SK-N-SH (cell line): ENCODE data around the gene PRKCA. TPM values are rescaled to one million over a fixed set of nuclear protein-coding genes. Genes with fewer than 3 reads are reported as not detected.

Source experiments
- CTCF ChIA-PET: fragments of 300-600, 350-600 bp; formaldehyde crosslinking; extraction: SDS; loops from one replicate; lab custom pipeline; 2021; lab: Yijun Ruan, JAX
- POLR2A ChIA-PET: fragments of 350-600 bp; sonication (Branson Sonifier 250); formaldehyde crosslinking; extraction: SDS; loops from one replicate; lab custom pipeline; 2020; ENCODE audit warnings: antibody characterized with exemption, inconsistent platforms; lab: Yijun Ruan, JAX
- DNase-seq: peaks from one replicate; pipeline ENCODE4 v3.0.0; 2012
- H2AFZ ChIP-seq: fragments of 200-600 bp; sonication (generic); 2 replicates; pipeline ENCODE4 v1.8.1; 2016; ENCODE audit warnings: antibody characterized with exemption, mild to moderate bottlenecking, low read depth
- H3F3A ChIP-seq: fragments of 200-600 bp; sonication (generic); replicated peaks from 2 replicates; pipeline ENCODE3; 2016; ENCODE audit warnings: antibody characterized with exemption, mild to moderate bottlenecking; ENCODE audit not compliant: insufficient read depth
- H3K27ac ChIP-seq, 2 experiments: fragments of 200-500 bp in 1 of 2; fragments of 200-600 bp in 1 of 2; sonication (Bioruptor generic) in 1 of 2; sonication (generic), shearing (Covaris generic) in 1 of 2; 2 replicates each; pipeline versions ENCODE4 v1.5.1 to v1.6.1; 2014 to 2016; ENCODE audit warnings: low read depth in 2 of 2, inconsistent platforms in 1 of 2, low read length in 1 of 2, mild to moderate bottlenecking in 1 of 2, mixed read lengths in 1 of 2
- H3K27me3 ChIP-seq: fragments of 200-600 bp; sonication (generic), shearing (Covaris generic); 2 replicates; pipeline ENCODE4 v1.6.1; 2016; ENCODE audit warnings: mixed run types; ENCODE audit not compliant: insufficient read depth
- H3K36me3 ChIP-seq, 2 experiments: fragments of 200-500 bp in 1 of 2; fragments of 200-600 bp in 1 of 2; sonication (Bioruptor generic) in 1 of 2; sonication (generic) in 1 of 2; replicated peaks in 1 of 2; 2 replicates each; pipeline versions ENCODE3 to v1.5.1; 2014 to 2016; ENCODE audit warnings: low read length in 1 of 2, mild to moderate bottlenecking in 1 of 2; ENCODE audit not compliant: insufficient read depth in 2 of 2, control insufficient read depth in 1 of 2
- H3K4me1 ChIP-seq, 2 experiments: fragments of 200-500 bp in 1 of 2; fragments of 200-600 bp in 1 of 2; sonication (Bioruptor generic) in 1 of 2; sonication (generic), shearing (Covaris generic) in 1 of 2; 2 replicates each; pipeline versions ENCODE4 v1.5.1 to v1.6.1; 2014 to 2016; ENCODE audit warnings: low read depth in 1 of 2, low read length in 1 of 2, mixed run types in 1 of 2; ENCODE audit not compliant: insufficient read depth in 2 of 2, control insufficient read depth in 1 of 2
- H3K4me2 ChIP-seq: fragments of 200-600 bp; sonication (generic), shearing (Covaris generic); 2 replicates; pipeline ENCODE4 v1.6.1; 2017; ENCODE audit warnings: mixed run types
- H3K4me3 ChIP-seq, 2 experiments: fragments of 200-500 bp in 1 of 2; fragments of 200-600 bp in 1 of 2; sonication (Bioruptor generic) in 1 of 2; sonication (generic), shearing (Covaris generic) in 1 of 2; 2 replicates each; pipeline versions ENCODE4 v1.5.1 to v1.8.1; 2014 to 2016; ENCODE audit warnings: low read depth in 2 of 2, inconsistent platforms in 1 of 2, low read length in 1 of 2, mild to moderate bottlenecking in 1 of 2, mixed read lengths in 1 of 2, moderate library complexity in 1 of 2
- H3K79me2 ChIP-seq: fragments of 200-600 bp; sonication (generic); 2 replicates; pipeline ENCODE4 v1.8.1; 2017; ENCODE audit warnings: mild to moderate bottlenecking; ENCODE audit not compliant: insufficient read depth
- H3K9ac ChIP-seq: fragments of 200-600 bp; sonication (generic); 2 replicates; pipeline ENCODE4 v1.6.1; 2017; ENCODE audit warnings: mixed run types
- H3K9me2 ChIP-seq: fragments of 200-600 bp; sonication (generic); 2 replicates; pipeline ENCODE4 v1.6.1; 2017; ENCODE audit warnings: mixed run types
- H3K9me3 ChIP-seq: fragments of 200-600 bp; sonication (generic); 2 replicates; pipeline ENCODE4 v1.6.1; 2017; ENCODE audit warnings: mixed run types, mild to moderate bottlenecking, moderate library complexity
- H4K20me1 ChIP-seq: fragments of 200-600 bp; sonication (generic); 2 replicates; pipeline ENCODE4 v1.6.1; 2017; ENCODE audit warnings: mild to moderate bottlenecking, mixed run types; ENCODE audit not compliant: insufficient read depth
- CTCF ChIP-seq: fragments of 200-600 bp; sonication (generic); IDR thresholded peaks from 2 replicates; pipeline ENCODE4 v1.6.1; 2017; ENCODE audit warnings: antibody characterized with exemption, mild to moderate bottlenecking, moderate library complexity
- EP300 ChIP-seq, 2 experiments: IDR thresholded peaks; 2 replicates each; pipeline versions ENCODE4 v1.4.0 to v1.6.1; 2012; ENCODE audit warnings: borderline replicate concordance in 1 of 2, low read depth in 1 of 2, low read length in 1 of 2
- FOXJ3 ChIP-seq: sonication (generic); formaldehyde crosslinking; IDR thresholded peaks from 2 replicates; pipeline ENCODE4 v1.5.1; 2020; ENCODE audit warnings: mild to moderate bottlenecking, missing genetic modification reagents
- FOXM1 ChIP-seq: IDR thresholded peaks from 2 replicates; pipeline ENCODE4 v1.4.0; 2012; ENCODE audit warnings: low read depth, mild to moderate bottlenecking
- JUND ChIP-seq: IDR thresholded peaks from 2 replicates; pipeline ENCODE4 v1.4.0; 2012
- MEF2A ChIP-seq: IDR thresholded peaks from 2 replicates; pipeline ENCODE4 v1.4.0; 2012; ENCODE audit warnings: low read depth, borderline replicate concordance
- MXI1 ChIP-seq: IDR thresholded peaks from 2 replicates; pipeline ENCODE4 v1.6.1; 2012; ENCODE audit warnings: mild to moderate bottlenecking, low read depth, low read length, improper control_type of control experiment
- NFIC ChIP-seq: IDR thresholded peaks from 2 replicates; pipeline ENCODE4 v1.4.0; 2012; ENCODE audit warnings: borderline replicate concordance
- NRF1 ChIP-seq: IDR thresholded peaks from 2 replicates; pipeline ENCODE4 v1.6.1; 2012; ENCODE audit warnings: low read depth, mild to moderate bottlenecking, low read length
- POLR2AphosphoS5 ChIP-seq: IDR thresholded peaks from 2 replicates; pipeline ENCODE4 v1.6.1; 2012; ENCODE audit warnings: low read depth, low read length
- RCOR1 ChIP-seq: fragments of 150-350 bp; IDR thresholded peaks from 2 replicates; pipeline ENCODE4 v1.6.1; 2017; ENCODE audit warnings: antibody characterized with exemption, low read length
- RXRA ChIP-seq: IDR thresholded peaks from 2 replicates; pipeline ENCODE4 v1.4.0; 2012; ENCODE audit warnings: low read depth, mild to moderate bottlenecking, borderline replicate concordance
- SMC3 ChIP-seq: IDR thresholded peaks from 2 replicates; pipeline ENCODE4 v1.6.1; 2012; ENCODE audit warnings: low read depth, low read length, improper control_type of control experiment
- TEAD4 ChIP-seq: IDR thresholded peaks from 2 replicates; pipeline ENCODE4 v1.4.0; 2012; ENCODE audit warnings: mild to moderate bottlenecking, borderline replicate concordance; ENCODE audit not compliant: insufficient read depth
- YY1 ChIP-seq: IDR thresholded peaks from 2 replicates; pipeline ENCODE4 v1.4.0; 2012; ENCODE audit warnings: low read depth, mild to moderate bottlenecking
- WGBS: methylation state at CpG from one replicate; pipeline ENCODE4 v1.1.6; 2017; ENCODE audit warnings: low lambda C conversion rate; 5-methylcytosine and 5-hydroxymethylcytosine counted together
- polyA plus RNA-seq, 3 experiments: library from polyadenylated mRNA; depleted of rRNA; stranded (reverse); fragments of >200 nt; gene quantifications; 2 replicates each; pipeline ENCODE4 v1.2.3, GENCODE V29; 2012
- TF ChIP-seq, protein P1 (sequence below): IDR thresholded peaks from 2 replicates; pipeline ENCODE4; 2012
- TF ChIP-seq, protein P2 (sequence below): IDR thresholded peaks from 2 replicates; pipeline ENCODE4 v1.4.0; 2012; ENCODE audit warnings: low read depth
- TF ChIP-seq, protein P3 (sequence below): fragments of 150-350 bp; IDR thresholded peaks from 2 replicates; pipeline ENCODE4 v1.6.1; 2017; ENCODE audit warnings: antibody characterized with exemption, low read length, low read depth, borderline replicate concordance

The PRKCA gene
- polyA plus RNA-seq, 1 of the 3 experiments (the other 2 are of a cell fraction): 108 TPM

DNA sequence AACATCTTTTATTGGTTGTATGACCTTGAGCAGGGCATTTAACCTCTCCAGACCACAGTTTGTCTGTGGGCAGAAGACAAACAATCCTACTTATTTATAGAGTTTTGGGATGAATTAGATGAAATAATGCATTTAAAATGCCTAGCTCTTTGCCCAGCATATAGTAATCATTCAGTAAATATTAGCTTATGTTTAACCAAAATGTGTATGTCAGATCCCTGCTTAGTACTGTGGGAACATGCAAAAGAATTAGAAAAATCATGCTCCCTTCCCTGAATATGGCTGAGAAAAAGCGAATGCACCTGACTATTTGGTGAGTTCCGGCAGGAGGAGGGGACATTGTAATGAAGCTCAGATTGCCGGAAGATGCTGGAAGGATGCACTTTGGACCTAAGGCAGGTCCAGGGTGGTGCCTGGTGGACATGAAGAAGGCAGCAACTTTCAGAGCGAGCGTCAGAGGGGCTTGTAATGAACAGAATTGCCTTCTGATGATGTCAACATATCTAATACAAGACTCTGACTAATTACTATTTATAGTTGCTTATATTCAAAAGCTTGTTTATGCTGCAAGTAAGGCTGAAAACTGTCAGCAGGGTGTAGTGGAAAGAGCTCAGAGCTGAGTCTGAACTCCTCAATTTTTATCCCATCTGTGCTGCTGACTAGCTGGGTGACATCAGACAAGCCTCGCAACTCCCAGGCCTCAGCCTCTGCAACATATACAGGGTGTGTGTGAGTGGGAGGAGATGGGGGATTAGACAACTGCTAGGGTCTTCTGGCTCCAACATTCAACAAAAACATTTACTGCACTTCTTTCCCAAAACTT lies 221.2 kb downstream of the PRKCA start:
- H3K9ac ChIP-seq: no peak overlapping the region
- H3K79me2 ChIP-seq: peaks cover 97% of the 10 kb centered on the region
- no peak overlapping the region for H2AFZ ChIP-seq
- H3K36me3 ChIP-seq: peaks cover 8 to 16% of the 10 kb centered on the region in 2 experiments
- H3K27me3 ChIP-seq: no peaks in the 10 kb centered on the region
- peaks cover 20 to 21% of the 10 kb centered on the region in 2 experiments; a peak in 3 of 4 replicates for H3K4me1 ChIP-seq
- no peaks in the 10 kb centered on the region for H3K9me2 ChIP-seq
- peaks cover 58% of the 10 kb centered on the region for H4K20me1 ChIP-seq
- peak overlapping the region; percentile 20 for H3K4me2 ChIP-seq
- POLR2A ChIA-PET: no interaction called here
- WGBS: 91% methylated on average over 6 of the region's 6 CpGs
- CTCF ChIA-PET: interaction anchor here (1.1 to 1.4 kb wide), 2 partner anchors 12 to 102 kb away, joined by 3 read pairs; no protein-coding TSS in a partner anchor
- H3K9me3 ChIP-seq: no peaks in the 10 kb centered on the region
- peaks cover 11% of the 10 kb centered on the region for H3F3A ChIP-seq
- DNase-seq: no peak
- peak overlapping the region in 1 of 2 experiments; percentile 4; a peak in 1 of 4 replicates for H3K27ac ChIP-seq
- H3K4me3 ChIP-seq: no peak overlapping the region
- TF ChIP-seq NFIC: no peak
- no peak for TF ChIP-seq NRF1
- no peak for TF ChIP-seq TEAD4
- TF ChIP-seq EP300 (IDR thresholded peaks at IDR 0.05; ENCODE audit: borderline replicate concordance in 1 of 2, low read depth in 1 of 2, low read length in 1 of 2): no peak
- no peak for TF ChIP-seq CTCF
- TF ChIP-seq RCOR1: no peak

DNA sequence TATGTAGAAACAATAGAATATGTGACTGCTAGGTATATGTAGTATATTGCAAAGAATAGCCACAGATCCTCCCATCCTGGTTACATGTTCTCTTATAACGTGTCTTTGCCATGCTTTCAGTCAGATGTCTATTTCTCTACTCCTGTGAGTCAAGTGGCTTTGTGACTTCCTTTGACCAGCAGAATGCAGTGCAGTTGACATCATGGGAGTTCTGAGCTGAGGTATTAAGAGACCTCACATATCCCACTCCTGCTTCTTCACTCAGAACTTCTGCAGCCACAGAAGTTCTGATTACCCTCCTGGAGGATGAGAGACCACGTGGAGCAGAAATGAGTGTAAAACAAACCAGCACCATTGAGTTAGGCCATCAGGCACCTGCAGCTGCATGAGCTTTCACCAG lies 222.5 kb downstream of the PRKCA start:
- ChIA-PET POLR2A (no interaction called here), CTCF (interaction anchor here (0.8 to 1.4 kb wide), 2 partner anchors 9 to 14 kb away, joined by 3 read pairs; no protein-coding TSS in a partner anchor)
- Histone ChIP-seq H3F3A (peaks cover 12% of the 10 kb centered on the region), H4K20me1 (peaks cover 59% of the 10 kb centered on the region), H3K9me2 (no peaks in the 10 kb centered on the region), H3K4me2 (no peak overlapping the region), H3K27me3 (no peaks in the 10 kb centered on the region), H3K9me3 (no peaks in the 10 kb centered on the region), H3K4me1 (peaks cover 20 to 21% of the 10 kb centered on the region in 2 experiments; a peak in 3 of 4 replicates), H3K9ac (no peak overlapping the region), H2AFZ (no peak overlapping the region), H3K4me3 (no peak overlapping the region), H3K36me3 (peaks cover 8 to 13% of the 10 kb centered on the region in 2 experiments), H3K79me2 (peaks cover 97% of the 10 kb centered on the region), H3K27ac (no peak overlapping the region)
- no peak for DNase-seq
- TF ChIP-seq MEF2A (no peak), MXI1 (no peak), TEAD4 (no peak), YY1 (no peak), SMC3 (no peak), FOXJ3 (CRISPR knock-in tag) (no peak), NRF1 (no peak), NFIC (no peak), FOXM1 (no peak), POLR2AphosphoS5 (no peak), JUND (no peak), RXRA (no peak)
- TF ChIP-seq, protein P1, sequence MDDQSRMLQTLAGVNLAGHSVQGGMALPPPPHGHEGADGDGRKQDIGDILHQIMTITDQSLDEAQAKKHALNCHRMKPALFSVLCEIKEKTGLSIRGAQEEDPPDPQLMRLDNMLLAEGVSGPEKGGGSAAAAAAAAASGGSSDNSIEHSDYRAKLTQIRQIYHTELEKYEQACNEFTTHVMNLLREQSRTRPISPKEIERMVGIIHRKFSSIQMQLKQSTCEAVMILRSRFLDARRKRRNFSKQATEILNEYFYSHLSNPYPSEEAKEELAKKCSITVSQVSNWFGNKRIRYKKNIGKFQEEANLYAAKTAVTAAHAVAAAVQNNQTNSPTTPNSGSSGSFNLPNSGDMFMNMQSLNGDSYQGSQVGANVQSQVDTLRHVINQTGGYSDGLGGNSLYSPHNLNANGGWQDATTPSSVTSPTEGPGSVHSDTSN: no peak
- TF ChIP-seq, protein P2, sequence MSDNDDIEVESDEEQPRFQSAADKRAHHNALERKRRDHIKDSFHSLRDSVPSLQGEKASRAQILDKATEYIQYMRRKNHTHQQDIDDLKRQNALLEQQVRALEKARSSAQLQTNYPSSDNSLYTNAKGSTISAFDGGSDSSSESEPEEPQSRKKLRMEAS: no peak
- TF ChIP-seq, protein P3, sequence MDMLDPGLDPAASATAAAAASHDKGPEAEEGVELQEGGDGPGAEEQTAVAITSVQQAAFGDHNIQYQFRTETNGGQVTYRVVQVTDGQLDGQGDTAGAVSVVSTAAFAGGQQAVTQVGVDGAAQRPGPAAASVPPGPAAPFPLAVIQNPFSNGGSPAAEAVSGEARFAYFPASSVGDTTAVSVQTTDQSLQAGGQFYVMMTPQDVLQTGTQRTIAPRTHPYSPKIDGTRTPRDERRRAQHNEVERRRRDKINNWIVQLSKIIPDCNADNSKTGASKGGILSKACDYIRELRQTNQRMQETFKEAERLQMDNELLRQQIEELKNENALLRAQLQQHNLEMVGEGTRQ: no peak
- WGBS: 97% methylated on average over 2 of the region's 2 CpGs
